Aorta (tissue), 5 donors: Measurements from ENCODE around the gene PTBP3. TPM values are rescaled to one million over a fixed set of nuclear protein-coding genes. Genes with fewer than 3 reads are reported as not detected.
"Not testable (repeated sequence)": the region's sequence is repeated elsewhere in the genome, so short reads cannot be mapped to it uniquely, and the experiment has no call there.

Experiments
- ATAC-seq: fragments of 200-7000 bp; cut with Tn5 transposase; one replicate; pipeline ENCODE4 v1.9.1; 2022; ENCODE audit warnings: moderate library complexity; ENCODE audit not compliant: low FRiP score
- DNase-seq, 2 donors: peaks; one replicate each; pipeline ENCODE4 v3.0.0-alpha.2; 2020
- H3K27ac ChIP-seq, 2 donors: one replicate each; pipeline ENCODE4 v1.5.1; 2013; ENCODE audit warnings: low read length in 2 of 2, mild to moderate bottlenecking in 2 of 2, moderate library complexity in 2 of 2, control low read depth in 1 of 2, inconsistent platforms in 1 of 2, low read depth in 1 of 2
- H3K27me3 ChIP-seq, 2 donors: one replicate each; pipeline ENCODE4 v1.6.1; 2013; ENCODE audit warnings: control low read depth in 1 of 2, low read length in 1 of 2, mild to moderate bottlenecking in 1 of 2, moderate library complexity in 1 of 2; ENCODE audit not compliant: insufficient read depth in 2 of 2, control insufficient read depth in 1 of 2
- H3K36me3 ChIP-seq, 2 donors: one replicate each; pipeline ENCODE4 v1.6.1; 2013; ENCODE audit warnings: control low read depth in 1 of 2, low read length in 1 of 2, mild to moderate bottlenecking in 1 of 2; ENCODE audit not compliant: insufficient read depth in 2 of 2, control insufficient read depth in 1 of 2
- H3K4me1 ChIP-seq, 2 donors: one replicate each; pipeline ENCODE4 v1.6.1; 2013; ENCODE audit warnings: low read length in 2 of 2, control low read depth in 1 of 2, mild to moderate bottlenecking in 1 of 2, moderate library complexity in 1 of 2; ENCODE audit not compliant: insufficient read depth in 2 of 2, control insufficient read depth in 1 of 2
- H3K4me3 ChIP-seq, 2 donors: one replicate each; pipeline ENCODE4 v1.5.1; 2013; ENCODE audit warnings: low read length in 2 of 2, control low read depth in 1 of 2, mild to moderate bottlenecking in 1 of 2
- H3K9me3 ChIP-seq: one replicate; pipeline ENCODE4 v1.6.1; 2013; ENCODE audit warnings: mild to moderate bottlenecking, low read length; ENCODE audit not compliant: control insufficient read depth
- WGBS, 2 donors: extraction: QIAGEN DNeasy Blood & Tissue Kit; methylation state at CpG; one replicate each; pipeline ENCODE4 v1.1.7; 2013; 5-methylcytosine and 5-hydroxymethylcytosine counted together
- intact Hi-C, 2 donors: fragments of 100-400 bp; cut with DNase I; formaldehyde crosslinking; loops; one replicate each; pipeline versions ENCODE4 v1.14.2 to v1.15.0; 2022
- polyA plus RNA-seq, 2 donors: library from polyadenylated mRNA; stranded (reverse); fragments of 200-250 nt; gene quantifications; one replicate each; pipeline ENCODE4 v1.2.3, GENCODE V29; 2013
- total RNA-seq, 2 donors: library from RNA; stranded (reverse); fragmentation: NEBNext Ultra II Directional; extraction: Animal tissue kit (Norgen Biotek cat#: 25700); gene quantifications; one replicate each; pipeline ENCODE4 v1.2.1, GENCODE V29; 2021
- donor health status: healthy with polysubstance abuse.
- donor health status: Bipolar disorder and iron deficiency.
- donor health status: DM: no; HTN: no; CAD: no.
- donor health status: DM: no; HTN: no; CAD: no.
- donor health status: DM: yes; HTN: yes; CAD: no.

PTBP3 gene
- total and polyA plus RNA-seq, 4 donors = 5.2 to 74.1 (median 26.3) TPM

- peaks cover 2% of the 10 kb centered on the region for H3K9me3 ChIP-seq
- intact Hi-C loops = no loop called here
- no peaks in the 10 kb centered on the region for H3K36me3 ChIP-seq
- no peak for DNase-seq
- no peak for ATAC-seq
- H3K4me1 ChIP-seq = no peaks in the 10 kb centered on the region
- no peak overlapping the region for H3K27ac ChIP-seq
- H3K27me3 ChIP-seq = no peaks in the 10 kb centered on the region
- H3K4me3 ChIP-seq = no peak overlapping the region
These were observed 34.0 kb upstream of the PTBP3 start for GRCh38 chr9:112367465-112367864.

- H3K4me3 ChIP-seq = no peak overlapping the region
- intact Hi-C loops = no loop called here
- H3K27me3 ChIP-seq = no peaks in the 10 kb centered on the region
- H3K36me3 ChIP-seq = no peaks in the 10 kb centered on the region
- peaks cover under 1% of the 10 kb centered on the region for H3K9me3 ChIP-seq
- WGBS, 2 donors = 73 to 80% methylated on average over 3 of the region's 3 CpGs
- no peaks in the 10 kb centered on the region for H3K4me1 ChIP-seq
- DNase-seq (no peak), ATAC-seq (no peak)
- no peak overlapping the region for H3K27ac ChIP-seq
These were observed 33.2 kb upstream of the PTBP3 start for GRCh38 chr9:112366591-112366990.

GRCh38 chr9:112365257-112365656, 31.8 kb upstream of the PTBP3 start:
- ATAC-seq, H3K4me1 ChIP-seq, intact Hi-C loops, H3K4me3 ChIP-seq, DNase-seq, H3K9me3 ChIP-seq, H3K36me3 ChIP-seq, H3K27me3 ChIP-seq, H3K27ac ChIP-seq: not testable (repeated sequence)
- 98% methylated on average over 3 of the region's 3 CpGs for WGBS, 2 donors

GRCh38 chr9:112364761-112365160, 31.3 kb upstream of the PTBP3 start:
- 34 to 50% methylated on average over 3 of the region's 3 CpGs for WGBS, 2 donors
- Histone ChIP-seq H3K9me3 (no peaks in the 10 kb centered on the region), H3K4me1 (no peaks in the 10 kb centered on the region), H3K27ac (no peak overlapping the region), H3K27me3 (no peaks in the 10 kb centered on the region), H3K36me3 (no peaks in the 10 kb centered on the region), H3K4me3 (no peak overlapping the region)
- intact Hi-C loops = loop anchor here (5.0 kb wide), 2 partner anchors 197 to 267 kb away; no protein-coding TSS in a partner anchor
- ATAC-seq (no peak), DNase-seq (no peak)

- Histone ChIP-seq H3K9me3 (no peaks in the 10 kb centered on the region), H3K27ac (no peak overlapping the region), H3K4me1 (no peaks in the 10 kb centered on the region), H3K36me3 (no peaks in the 10 kb centered on the region), H3K4me3 (no peak overlapping the region), H3K27me3 (no peaks in the 10 kb centered on the region)
- ATAC-seq (no peak), DNase-seq (no peak)
- WGBS, 2 donors = 5 to 6% methylated on average over 4 of the region's 4 CpGs
- intact Hi-C loops = loop anchor here (1.0 to 5.0 kb wide), 3 partner anchors 194 to 264 kb away; no protein-coding TSS in a partner anchor
These were observed 28.2 kb upstream of the PTBP3 start for GRCh38 chr9:112361601-112362000.

- no peak for ATAC-seq
- intact Hi-C loops = loop anchor here (5.0 kb wide), 2 partner anchors 193 to 263 kb away; no protein-coding TSS in a partner anchor
These were observed 26.8 kb upstream of the PTBP3 start for GRCh38 chr9:112360047-112360804.

GRCh38 chr9:112355427-112355897, 22.0 kb upstream of the PTBP3 start:
- no peaks in the 10 kb centered on the region for H3K27me3 ChIP-seq
- H3K4me1 ChIP-seq = no peaks in the 10 kb centered on the region
- intact Hi-C loops = no loop called here
- H3K9me3 ChIP-seq = no peaks in the 10 kb centered on the region
- no peak for DNase-seq
- H3K27ac ChIP-seq = no peak overlapping the region
- ATAC-seq = no peak
- H3K4me3 ChIP-seq = no peak overlapping the region
- WGBS, 2 donors = 58 to 61% methylated on average over 8 of the region's 8 CpGs
- H3K36me3 ChIP-seq = no peaks in the 10 kb centered on the region

More at GRCh38 chr9:112360047-112360804, 26.8 kb upstream of the PTBP3 start:
- WGBS, 2 donors = 50 to 52% methylated on average over 5 of the region's 5 CpGs
- H3K4me3 ChIP-seq = no peak overlapping the region
- H3K36me3 ChIP-seq = no peaks in the 10 kb centered on the region
- H3K4me1 ChIP-seq = no peaks in the 10 kb centered on the region
- no peaks in the 10 kb centered on the region for H3K9me3 ChIP-seq
- H3K27me3 ChIP-seq = no peaks in the 10 kb centered on the region
- H3K27ac ChIP-seq = no peak overlapping the region
- DNase-seq = no peak

- H3K9me3 ChIP-seq = no peaks in the 10 kb centered on the region
- intact Hi-C loops = no loop called here
- H3K27ac ChIP-seq = no peak overlapping the region
- no peak for DNase-seq
- no peak for ATAC-seq
- 84 to 90% methylated on average over 1 of the region's 1 CpG for WGBS, 2 donors
- no peaks in the 10 kb centered on the region for H3K36me3 ChIP-seq
- H3K4me1 ChIP-seq = no peaks in the 10 kb centered on the region
- no peaks in the 10 kb centered on the region for H3K27me3 ChIP-seq
- H3K4me3 ChIP-seq = no peak overlapping the region
These were observed 20.8 kb upstream of the PTBP3 start for GRCh38 chr9:112354081-112354743.

- H3K36me3 ChIP-seq = no peaks in the 10 kb centered on the region
- H3K9me3 ChIP-seq = no peaks in the 10 kb centered on the region
- no peaks in the 10 kb centered on the region for H3K4me1 ChIP-seq
- DNase-seq (no peak), ATAC-seq (no peak)
- no peaks in the 10 kb centered on the region for H3K27me3 ChIP-seq
- 53 to 59% methylated on average over 3 of the region's 3 CpGs for WGBS, 2 donors
- intact Hi-C loops = no loop called here
- no peak overlapping the region for H3K4me3 ChIP-seq
- H3K27ac ChIP-seq = no peak overlapping the region
These were observed 18.8 kb upstream of the PTBP3 start for GRCh38 chr9:112352209-112352608.
